Natural killer cell (primary cell): ENCODE measurements around the gene NBEAL2. TPM values are rescaled to one million over a fixed set of nuclear protein-coding genes. Genes with fewer than 3 reads are reported as not detected.

Experiments used
- ATAC-seq, 3 donors: fragments of 150-1000 bp in 2 of 3; fragments of 200-7000 bp in 1 of 3; cut with Tn5 transposase; 1 replicate in 1 of 3; 2 replicates in 2 of 3; pipeline ENCODE4 v1.10.0; 2021; ENCODE audit warnings: mild to moderate bottlenecking in 2 of 3, moderate library complexity in 2 of 3
- DNase-seq, 2 donors: peaks; one replicate each; pipeline versions ENCODE4 v3.0.0 to v3.0.0-alpha.2; 2013 to 2021; ENCODE audit warnings: mixed read lengths in 1 of 2
- H3K27ac ChIP-seq: one replicate; pipeline ENCODE4 v1.5.1; 2013; ENCODE audit warnings: mild to moderate bottlenecking, low read length
- H3K27me3 ChIP-seq: one replicate; pipeline ENCODE4 v1.6.1; 2013; ENCODE audit warnings: low read length; ENCODE audit not compliant: control insufficient read depth, insufficient read depth
- H3K36me3 ChIP-seq: one replicate; pipeline ENCODE4 v1.6.1; 2013; ENCODE audit warnings: low read length; ENCODE audit not compliant: control insufficient read depth, insufficient read depth
- H3K4me1 ChIP-seq: one replicate; pipeline ENCODE4 v1.6.1; 2013; ENCODE audit warnings: low read length; ENCODE audit not compliant: control insufficient read depth, insufficient read depth
- H3K4me3 ChIP-seq: one replicate; pipeline ENCODE4 v1.5.1; 2013; ENCODE audit warnings: low read length
- H3K9me3 ChIP-seq: one replicate; pipeline ENCODE4 v1.6.1; 2013; ENCODE audit warnings: low read length; ENCODE audit not compliant: control insufficient read depth, insufficient read depth
- H3K27ac Mint-ChIP-seq, 2 donors: one replicate each; pipeline ENCODE4 v1.8.0; 2022; ENCODE audit warnings: mild to moderate bottlenecking in 2 of 2, mixed read lengths in 2 of 2, moderate library complexity in 1 of 2
- H3K27me3 Mint-ChIP-seq, 2 donors: one replicate each; pipeline ENCODE4 v1.8.0; 2022; ENCODE audit warnings: low read depth in 2 of 2, mixed read lengths in 2 of 2
- H3K36me3 Mint-ChIP-seq: one replicate; pipeline ENCODE4 v1.8.0; 2022; ENCODE audit warnings: mixed read lengths
- H3K4me1 Mint-ChIP-seq, 2 donors: one replicate each; pipeline ENCODE4 v1.8.0; 2022; ENCODE audit warnings: mixed read lengths in 2 of 2
- H3K4me3 Mint-ChIP-seq: one replicate; pipeline ENCODE4 v1.8.0; 2022; ENCODE audit warnings: mild to moderate bottlenecking, moderate library complexity, mixed read lengths
- H3K9me3 Mint-ChIP-seq, 2 donors: one replicate each; pipeline ENCODE4 v1.8.0; 2022; ENCODE audit warnings: mixed read lengths in 2 of 2
- WGBS: methylation state at CpG from one replicate; pipeline ENCODE4 v1.1.7; 2013; ENCODE audit warnings: missing lambda C conversion rate; ENCODE audit not compliant: insufficient coverage; 5-methylcytosine and 5-hydroxymethylcytosine counted together
- intact Hi-C: fragments of 100-400 bp; cut with micrococcal nuclease; formaldehyde crosslinking; loops from one replicate; pipeline ENCODE4 v1.14.2; 2022
- total RNA-seq, 4 donors: library from RNA; stranded (reverse); fragments of 120-200 nt in 1 of 4; gene quantifications; one replicate each; pipeline versions ENCODE4 v1.2.3 to v1.2.4, GENCODE V29; 2013 to 2022
- TF ChIP-seq, protein P1 (sequence below): fragments of 200-600 bp; IDR thresholded peaks from one replicate; pipeline ENCODE4 v1.8.0; 2022; ENCODE audit warnings: antibody characterized with exemption

Gene NBEAL2
- total RNA-seq, 3 donors from 2014 or later (not counting 1 experiment from before 2014, with no cell fraction given): 453 to 536 (median 532) TPM

GRCh38 chr3:47010910-47011309, 31.4 kb downstream of the NBEAL2 start:
- TF ChIP-seq, protein P1, sequence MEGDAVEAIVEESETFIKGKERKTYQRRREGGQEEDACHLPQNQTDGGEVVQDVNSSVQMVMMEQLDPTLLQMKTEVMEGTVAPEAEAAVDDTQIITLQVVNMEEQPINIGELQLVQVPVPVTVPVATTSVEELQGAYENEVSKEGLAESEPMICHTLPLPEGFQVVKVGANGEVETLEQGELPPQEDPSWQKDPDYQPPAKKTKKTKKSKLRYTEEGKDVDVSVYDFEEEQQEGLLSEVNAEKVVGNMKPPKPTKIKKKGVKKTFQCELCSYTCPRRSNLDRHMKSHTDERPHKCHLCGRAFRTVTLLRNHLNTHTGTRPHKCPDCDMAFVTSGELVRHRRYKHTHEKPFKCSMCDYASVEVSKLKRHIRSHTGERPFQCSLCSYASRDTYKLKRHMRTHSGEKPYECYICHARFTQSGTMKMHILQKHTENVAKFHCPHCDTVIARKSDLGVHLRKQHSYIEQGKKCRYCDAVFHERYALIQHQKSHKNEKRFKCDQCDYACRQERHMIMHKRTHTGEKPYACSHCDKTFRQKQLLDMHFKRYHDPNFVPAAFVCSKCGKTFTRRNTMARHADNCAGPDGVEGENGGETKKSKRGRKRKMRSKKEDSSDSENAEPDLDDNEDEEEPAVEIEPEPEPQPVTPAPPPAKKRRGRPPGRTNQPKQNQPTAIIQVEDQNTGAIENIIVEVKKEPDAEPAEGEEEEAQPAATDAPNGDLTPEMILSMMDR: no peak
- Mint-ChIP-seq H3K4me3 (peak overlapping the region; percentile 83), H3K9me3 (no peaks in the 10 kb centered on the region), H3K4me1 (peaks cover 16 to 23% of the 10 kb centered on the region in 2 donors), H3K36me3 (no peaks in the 10 kb centered on the region), H3K27me3 (no peaks in the 10 kb centered on the region), H3K27ac (peak overlapping the region; percentile 87 to 93)
- Histone ChIP-seq H3K4me3 (no peak overlapping the region), H3K4me1 (peaks cover 18% of the 10 kb centered on the region), H3K27ac (no peak overlapping the region), H3K27me3 (no peaks in the 10 kb centered on the region), H3K36me3 (peaks cover 33% of the 10 kb centered on the region), H3K9me3 (no peaks in the 10 kb centered on the region)
- intact Hi-C loops: no loop called here
- ATAC-seq (no peak), DNase-seq (no peak)
- 85% methylated on average over 5 of the region's 5 CpGs for WGBS

GRCh38 chr3:47011371-47011770, 31.9 kb downstream of the NBEAL2 start:
- no peak for ATAC-seq
- no peak overlapping the region for H3K27ac ChIP-seq

DNA sequence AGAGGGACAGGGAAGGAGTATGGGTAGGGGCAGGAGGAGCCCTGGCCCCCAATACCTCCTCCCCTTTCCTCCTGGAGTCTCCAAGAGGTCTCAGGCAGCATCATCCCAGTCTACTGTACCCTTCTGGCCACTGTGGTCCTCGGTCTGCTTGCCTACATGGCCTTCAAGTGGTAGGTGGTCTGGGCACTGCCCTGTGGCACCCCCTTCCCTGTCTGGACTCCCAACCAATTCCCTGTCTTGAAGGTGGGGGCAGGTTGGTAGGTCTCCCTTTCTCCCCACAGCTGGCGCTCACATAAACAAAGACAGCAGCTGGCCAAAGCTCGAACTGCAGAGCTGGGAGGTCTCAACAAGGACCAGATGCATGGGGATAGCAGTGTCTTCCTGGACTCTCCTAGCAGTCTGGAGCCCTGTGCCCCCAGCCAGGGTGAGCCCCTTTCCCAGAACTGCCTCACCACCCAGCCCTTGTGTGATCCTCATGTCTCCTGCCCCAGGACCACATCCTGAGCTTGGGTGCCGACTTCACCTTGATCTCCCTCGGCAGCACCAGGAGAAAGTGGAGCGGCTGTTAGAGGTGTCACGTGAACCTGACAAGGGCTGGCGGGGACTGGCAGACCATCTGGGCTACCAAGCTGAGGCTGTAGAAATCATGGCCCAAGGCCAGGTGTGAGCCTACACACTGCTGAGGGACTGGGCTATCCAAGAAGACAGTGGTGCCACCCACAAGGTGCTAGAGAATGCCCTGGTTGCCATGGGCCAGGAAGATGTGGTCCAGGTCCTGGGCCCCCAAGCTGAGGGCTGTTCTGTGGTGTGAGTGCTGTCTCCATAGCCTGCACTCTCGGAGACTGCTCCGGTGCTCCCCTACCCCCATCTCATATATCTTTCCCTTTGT, 33.1 kb downstream of the NBEAL2 start:
- Mint-ChIP-seq H3K4me3 (no peak overlapping the region), H3K27ac (peak overlapping the region; percentile 87 to 93), H3K4me1 (peaks cover 32 to 40% of the 10 kb centered on the region in 2 donors), H3K36me3 (no peaks in the 10 kb centered on the region), H3K9me3 (no peaks in the 10 kb centered on the region), H3K27me3 (no peaks in the 10 kb centered on the region)
- Histone ChIP-seq H3K36me3 (peaks cover 22% of the 10 kb centered on the region), H3K27ac (no peak overlapping the region), H3K4me3 (no peak overlapping the region), H3K4me1 (peaks cover 35% of the 10 kb centered on the region), H3K9me3 (no peaks in the 10 kb centered on the region), H3K27me3 (no peaks in the 10 kb centered on the region)
- ATAC-seq (no peak), DNase-seq (no peak)
- intact Hi-C loops: no loop called here
- TF ChIP-seq, protein P1: no peak
- 89% methylated on average over 10 of the region's 10 CpGs for WGBS

More at GRCh38 chr3:47011371-47011770, 31.9 kb downstream of the NBEAL2 start:
- no peak overlapping the region for H3K4me3 ChIP-seq
- peak overlapping the region; percentile 87 to 93 for H3K27ac Mint-ChIP-seq
- no peaks in the 10 kb centered on the region for H3K36me3 Mint-ChIP-seq
- no peaks in the 10 kb centered on the region for H3K9me3 ChIP-seq
- H3K4me1 ChIP-seq: peaks cover 23% of the 10 kb centered on the region
- no peaks in the 10 kb centered on the region for H3K27me3 Mint-ChIP-seq
- H3K27me3 ChIP-seq: no peaks in the 10 kb centered on the region
- H3K9me3 Mint-ChIP-seq: no peaks in the 10 kb centered on the region
- no peak for DNase-seq
- H3K36me3 ChIP-seq: peaks cover 33% of the 10 kb centered on the region
- 76% methylated on average over 6 of the region's 6 CpGs for WGBS
- no peak overlapping the region for H3K4me3 Mint-ChIP-seq
- H3K4me1 Mint-ChIP-seq: peaks cover 19 to 28% of the 10 kb centered on the region in 2 donors
- intact Hi-C loops: no loop called here
- TF ChIP-seq, protein P1: no peak
